ENCODE measurements around the gene TSKS.
A peak's percentile ranks its signal among the peaks of the same experiment; 100 is the strongest.

TSKS gene

GRCh38 chr19:49712397-49712859 is 50.7 kb downstream of the TSKS start:
- peak; percentile 73 for DNase-seq (ENCODE audit: extremely low read depth, low read depth)
- TF ChIP-seq CTCF (IDR thresholded peaks at IDR 0.05; ENCODE audit: low read depth, low read length, missing control alignments) = no peak
- peak overlapping the region; percentile 33 for H3K4me3 ChIP-seq (replicated peaks; ENCODE audit: low read depth, low read length)

- no peak overlapping the region for H3K4me3 ChIP-seq (replicated peaks; ENCODE audit: low read depth, low read length)
- no peak for TF ChIP-seq CTCF (IDR thresholded peaks at IDR 0.05; ENCODE audit: low read depth, low read length, missing control alignments)
Measured at GRCh38 chr19:49710372-49710951, 52.6 kb downstream of the TSKS start.

GRCh38 chr19:49705919-49706318 is 57.2 kb downstream of the TSKS start:
- H3K4me3 ChIP-seq (replicated peaks; ENCODE audit: low read depth, low read length) = no peak overlapping the region
- DNase-seq (ENCODE audit: extremely low read depth, low read depth) = no peak
- TF ChIP-seq CTCF (IDR thresholded peaks at IDR 0.05; ENCODE audit: low read depth, low read length, missing control alignments) = no peak

More at GRCh38 chr19:49710372-49710951, 52.6 kb downstream of the TSKS start:
- no peak for DNase-seq (ENCODE audit: extremely low read depth, low read depth)

GRCh38 chr19:49704888-49705642 is 58.0 kb downstream of the TSKS start:
- H3K4me3 ChIP-seq (replicated peaks; ENCODE audit: low read depth, low read length) = no peak overlapping the region
- no peak for TF ChIP-seq CTCF (IDR thresholded peaks at IDR 0.05; ENCODE audit: low read depth, low read length, missing control alignments)
- DNase-seq (ENCODE audit: extremely low read depth, low read depth) = no peak

GRCh38 chr19:49701271-49701786 is 61.8 kb downstream of the TSKS start:
- TF ChIP-seq CTCF (IDR thresholded peaks at IDR 0.05; ENCODE audit: low read depth, low read length, missing control alignments) = no peak
- H3K4me3 ChIP-seq (replicated peaks; ENCODE audit: low read depth, low read length) = no peak overlapping the region
- no peak for DNase-seq (ENCODE audit: extremely low read depth, low read depth)

GRCh38 chr19:49700563-49700962 is 62.5 kb downstream of the TSKS start:
- H3K4me3 ChIP-seq (replicated peaks; ENCODE audit: low read depth, low read length) = no peak overlapping the region
- no peak for DNase-seq (ENCODE audit: extremely low read depth, low read depth)
- TF ChIP-seq CTCF (IDR thresholded peaks at IDR 0.05; ENCODE audit: low read depth, low read length, missing control alignments) = no peak

Data from HFF-Myc (cell line).